ENCODE results near the gene DCC. TPM values are rescaled to one million over a fixed set of nuclear protein-coding genes. Genes with fewer than 3 reads are reported as not detected.

The DCC gene
- total and polyA plus RNA-seq, 4 donors, result 0.16 to 5.3 (median 2.5) TPM

GRCh38 chr18:52869942-52870907 is 530.2 kb downstream of the DCC start:
- H3K4me3 ChIP-seq, result no peak overlapping the region
- H3K9me3 ChIP-seq (ENCODE audit: control insufficient read depth in 4 of 4, insufficient read depth in 3 of 4, low read length in 3 of 4), result no peaks in the 10 kb centered on the region
- H3K27ac ChIP-seq (ENCODE audit: low read depth in 1 of 2, low read length in 1 of 2), result no peak overlapping the region
- ATAC-seq (ENCODE audit: insufficient read depth, low FRiP score), result no peak
- H3K9ac ChIP-seq (ENCODE audit: insufficient read depth in 1 of 2, low read length in 2 of 2), result no peak overlapping the region
- 83 to 84% methylated on average over 21 of the region's 21 CpGs for WGBS, 2 donors
- no peak for TF ChIP-seq CTCF (IDR thresholded peaks at IDR 0.05; ENCODE audit: control extremely low read depth, extremely low read depth)
- H3K27me3 ChIP-seq (ENCODE audit: control insufficient read depth in 3 of 3, insufficient read depth in 3 of 3, low read length in 2 of 3), result no peaks in the 10 kb centered on the region
- peak in 2 of 3 donors; percentile 26 to 32 for DNase-seq
- no peaks in the 10 kb centered on the region for H3K36me3 ChIP-seq (ENCODE audit: control insufficient read depth in 4 of 4, insufficient read depth in 4 of 4, low read length in 4 of 4)
- no peaks in the 10 kb centered on the region for H3K4me1 ChIP-seq (ENCODE audit: control insufficient read depth in 5 of 5, insufficient read depth in 5 of 5, low read length in 5 of 5)

- H3K9me3 ChIP-seq (ENCODE audit: control insufficient read depth in 4 of 4, insufficient read depth in 3 of 4, low read length in 3 of 4), result no peaks in the 10 kb centered on the region
- TF ChIP-seq CTCF (IDR thresholded peaks at IDR 0.05; ENCODE audit: control extremely low read depth, extremely low read depth), result no peak
- H3K4me3 ChIP-seq, result no peak overlapping the region
- H3K27me3 ChIP-seq (ENCODE audit: control insufficient read depth in 3 of 3, insufficient read depth in 3 of 3, low read length in 2 of 3), result no peaks in the 10 kb centered on the region
- WGBS, 2 donors, result 91% methylated on average over 3 of the region's 3 CpGs
- no peak overlapping the region for H3K27ac ChIP-seq (ENCODE audit: low read depth in 1 of 2, low read length in 1 of 2)
- H3K9ac ChIP-seq (ENCODE audit: insufficient read depth in 1 of 2, low read length in 2 of 2), result no peak overlapping the region
- no peaks in the 10 kb centered on the region for H3K4me1 ChIP-seq (ENCODE audit: control insufficient read depth in 5 of 5, insufficient read depth in 5 of 5, low read length in 5 of 5)
- DNase-seq (no peak), ATAC-seq (ENCODE audit: insufficient read depth, low FRiP score) (no peak)
- no peaks in the 10 kb centered on the region for H3K36me3 ChIP-seq (ENCODE audit: control insufficient read depth in 4 of 4, insufficient read depth in 4 of 4, low read length in 4 of 4)
Observed at GRCh38 chr18:52874774-52875173, 534.8 kb downstream of the DCC start.

GRCh38 chr18:52875725-52876124 is 535.7 kb downstream of the DCC start:
- Histone ChIP-seq H3K9me3 (ENCODE audit: control insufficient read depth in 4 of 4, insufficient read depth in 3 of 4, low read length in 3 of 4) (no peaks in the 10 kb centered on the region), H3K9ac (ENCODE audit: insufficient read depth in 1 of 2, low read length in 2 of 2) (no peak overlapping the region), H3K4me3 (no peak overlapping the region), H3K27ac (ENCODE audit: low read depth in 1 of 2, low read length in 1 of 2) (no peak overlapping the region), H3K36me3 (ENCODE audit: control insufficient read depth in 4 of 4, insufficient read depth in 4 of 4, low read length in 4 of 4) (no peaks in the 10 kb centered on the region), H3K27me3 (ENCODE audit: control insufficient read depth in 3 of 3, insufficient read depth in 3 of 3, low read length in 2 of 3) (no peaks in the 10 kb centered on the region), H3K4me1 (ENCODE audit: control insufficient read depth in 5 of 5, insufficient read depth in 5 of 5, low read length in 5 of 5) (no peaks in the 10 kb centered on the region)
- DNase-seq, result no peak
- no peak for ATAC-seq (ENCODE audit: insufficient read depth, low FRiP score)
- TF ChIP-seq CTCF (IDR thresholded peaks at IDR 0.05; ENCODE audit: control extremely low read depth, extremely low read depth), result no peak
- 39 to 67% methylated on average over 5 of the region's 5 CpGs for WGBS, 2 donors

Measured in lung (tissue), 12 donors.